Pulmonary artery endothelial cell (primary cell): ENCODE measurements around the gene ISLR2. TPM values are rescaled to one million over a fixed set of nuclear protein-coding genes. Genes with fewer than 3 reads are reported as not detected.

Experiments
- DNase-seq: peaks from one replicate; pipeline ENCODE4 v3.0.0-alpha.2; 2011; ENCODE audit warnings: low read depth, low spot score
- total RNA-seq: library from RNA; depleted of rRNA; stranded (reverse); fragments of >200 nt; gene quantifications from 2 replicates; pipeline ENCODE4 v1.2.3, GENCODE V29; 2014

Gene ISLR2
- total RNA-seq, 1 donor from 2014 or later: not detected

DNA sequence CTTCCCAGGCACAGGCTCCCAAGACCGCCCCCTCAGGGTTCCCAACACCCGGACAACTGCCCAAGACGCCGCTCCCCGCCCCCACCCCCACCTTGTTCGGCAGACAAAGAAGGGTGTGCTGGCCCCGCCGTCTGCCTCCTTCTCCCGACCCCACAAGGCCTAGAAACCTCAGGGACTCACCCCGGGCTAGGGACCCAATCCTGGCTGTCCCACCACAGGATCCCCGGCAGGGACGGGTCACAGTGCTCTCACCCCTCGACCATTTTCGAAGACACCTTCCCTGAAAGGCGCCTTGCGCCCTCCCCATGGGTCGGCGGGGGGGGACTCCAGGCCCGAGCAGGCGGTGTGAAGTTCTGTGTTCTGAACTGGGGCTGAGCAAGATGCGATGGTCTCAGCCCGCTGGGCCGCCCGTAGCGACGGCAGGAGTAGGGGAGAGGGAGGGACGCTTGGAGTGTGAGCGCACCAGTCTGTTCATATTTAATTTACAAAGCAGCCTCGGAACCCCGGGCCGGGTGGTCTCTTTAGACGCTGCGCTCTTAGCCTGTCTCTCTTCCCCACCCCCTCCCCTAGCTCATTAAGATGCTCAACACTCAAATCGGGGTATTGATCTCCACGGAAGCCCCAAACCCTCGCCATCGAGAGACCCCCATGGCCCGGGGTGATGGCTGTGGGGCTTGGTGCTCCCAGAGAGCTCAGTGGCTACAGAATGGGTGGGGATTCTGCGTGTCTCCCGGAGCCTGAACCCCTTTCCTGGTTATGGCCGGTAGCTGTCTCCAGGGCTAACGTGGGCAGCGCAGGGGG lies 1.4 kb upstream of the ISLR2 start:
- DNase-seq: no peak

- no peak for DNase-seq
These were observed 716 bp upstream of the ISLR2 start for GRCh38 chr15:74129586-74130154.

- no peak for DNase-seq
These were observed 652 bp downstream of the ISLR2 start for GRCh38 chr15:74130849-74131627.

DNA sequence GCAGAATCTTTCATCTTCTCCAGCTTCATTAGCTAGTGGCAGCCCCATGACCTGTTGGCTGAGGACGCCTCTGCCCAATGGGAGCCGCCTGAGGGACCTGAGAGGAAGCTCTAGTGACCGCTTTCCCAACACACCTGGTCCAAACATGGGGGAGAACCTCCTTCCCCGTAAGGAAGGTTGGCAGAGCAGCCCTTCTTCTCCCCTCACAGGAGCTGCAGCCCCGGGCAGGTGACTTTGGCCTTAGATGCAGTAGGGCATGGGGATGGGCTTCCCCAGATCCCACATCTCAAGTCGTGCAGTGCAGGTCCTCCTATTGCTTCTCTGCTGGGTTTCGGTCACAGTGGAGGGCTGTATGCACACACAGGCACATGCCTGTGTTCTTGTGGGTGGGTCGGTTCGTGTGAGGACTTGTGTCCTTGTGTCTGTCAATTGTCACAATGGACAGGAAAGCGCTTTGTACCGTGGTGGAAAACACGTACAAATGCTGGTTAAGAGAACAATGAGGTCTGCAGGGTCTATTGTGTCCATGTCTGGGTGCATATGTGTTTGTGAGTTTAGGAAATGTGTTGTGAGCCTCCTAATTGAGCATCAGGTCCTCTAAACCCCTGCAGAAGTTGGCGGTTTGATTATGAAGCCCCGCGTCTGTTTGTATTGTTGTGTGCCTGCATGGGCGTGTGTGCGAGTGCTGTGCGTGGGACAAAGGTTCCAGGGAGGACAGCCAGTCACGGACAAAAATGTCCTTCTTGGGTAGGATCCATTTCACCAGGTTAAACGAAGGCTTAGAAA lies 1.4 kb downstream of the ISLR2 start:
- DNase-seq: no peak

DNA sequence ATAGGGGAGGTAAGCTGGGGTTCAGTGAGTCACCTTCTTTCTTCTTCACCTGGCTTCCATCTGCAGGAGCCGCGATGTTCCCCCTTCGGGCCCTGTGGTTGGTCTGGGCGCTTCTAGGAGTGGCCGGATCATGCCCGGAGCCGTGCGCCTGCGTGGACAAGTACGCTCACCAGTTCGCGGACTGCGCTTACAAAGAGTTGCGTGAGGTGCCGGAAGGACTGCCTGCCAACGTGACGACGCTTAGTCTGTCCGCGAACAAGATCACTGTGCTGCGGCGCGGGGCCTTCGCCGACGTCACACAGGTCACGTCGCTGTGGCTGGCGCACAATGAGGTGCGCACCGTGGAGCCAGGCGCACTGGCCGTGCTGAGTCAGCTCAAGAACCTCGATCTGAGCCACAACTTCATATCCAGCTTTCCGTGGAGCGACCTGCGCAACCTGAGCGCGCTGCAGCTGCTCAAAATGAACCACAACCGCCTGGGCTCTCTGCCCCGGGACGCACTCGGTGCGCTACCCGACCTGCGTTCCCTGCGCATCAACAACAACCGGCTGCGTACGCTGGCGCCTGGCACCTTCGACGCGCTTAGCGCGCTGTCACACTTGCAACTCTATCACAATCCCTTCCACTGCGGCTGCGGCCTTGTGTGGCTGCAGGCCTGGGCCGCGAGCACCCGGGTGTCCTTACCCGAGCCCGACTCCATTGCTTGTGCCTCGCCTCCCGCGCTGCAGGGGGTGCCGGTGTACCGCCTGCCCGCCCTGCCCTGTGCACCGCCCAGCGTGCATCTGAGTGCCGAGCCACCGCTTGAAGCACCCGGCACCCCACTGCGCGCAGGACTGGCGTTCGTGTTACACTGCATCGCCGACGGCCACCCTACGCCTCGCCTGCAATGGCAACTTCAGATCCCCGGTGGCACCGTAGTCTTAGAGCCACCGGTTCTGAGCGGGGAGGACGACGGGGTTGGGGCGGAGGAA lies 2.6 kb downstream of the ISLR2 start:
- DNase-seq: no peak

- DNase-seq: no peak
These were observed 3.5 kb downstream of the ISLR2 start for GRCh38 chr15:74133694-74134386.

GRCh38 chr15:74134387-74135027 lies 4.1 kb downstream of the ISLR2 start:
- no peak for DNase-seq

DNA sequence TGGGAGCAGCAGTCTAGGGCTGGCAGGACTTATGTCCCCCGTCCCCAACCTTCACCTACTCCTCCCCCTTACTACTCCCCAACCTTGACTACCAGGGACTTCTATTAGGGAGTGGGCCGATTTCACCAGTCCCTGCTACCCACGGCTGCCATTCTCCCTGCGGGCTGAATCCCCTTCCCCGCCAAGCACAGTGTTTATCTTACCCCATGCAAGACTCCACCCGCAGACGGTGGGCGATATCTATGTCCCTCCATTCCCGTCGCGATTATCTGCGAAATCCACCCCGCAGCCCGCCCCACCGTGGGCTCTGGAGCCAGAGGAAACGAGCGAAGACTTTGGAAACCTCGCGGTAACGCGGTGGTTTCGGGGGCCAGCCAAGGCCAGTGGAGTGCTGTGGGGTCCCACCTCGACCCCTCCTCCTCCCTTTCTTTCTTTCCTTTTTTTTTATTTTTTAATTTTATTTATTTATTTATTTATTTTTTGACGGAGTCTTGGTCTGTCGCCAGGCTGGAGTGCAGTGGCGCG lies 4.7 kb downstream of the ISLR2 start:
- no peak for DNase-seq

DNA sequence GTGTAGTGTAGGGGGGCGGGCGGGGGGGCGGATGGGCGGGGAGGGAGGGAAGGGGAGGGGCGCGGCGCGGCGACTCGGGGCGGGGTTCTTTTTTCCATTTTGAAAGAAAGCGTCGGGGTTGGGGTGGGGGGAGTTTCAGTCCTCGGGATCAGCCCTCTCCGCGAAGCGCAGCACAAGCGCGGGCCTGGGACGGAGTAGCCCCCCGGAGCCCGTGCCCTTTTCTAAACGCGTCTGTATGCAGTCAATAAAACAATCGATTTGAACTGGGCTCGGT lies 6.1 kb downstream of the ISLR2 start:
- DNase-seq: no peak

- no peak for DNase-seq
These were observed 6.6 kb downstream of the ISLR2 start for GRCh38 chr15:74136814-74137536.

DNA sequence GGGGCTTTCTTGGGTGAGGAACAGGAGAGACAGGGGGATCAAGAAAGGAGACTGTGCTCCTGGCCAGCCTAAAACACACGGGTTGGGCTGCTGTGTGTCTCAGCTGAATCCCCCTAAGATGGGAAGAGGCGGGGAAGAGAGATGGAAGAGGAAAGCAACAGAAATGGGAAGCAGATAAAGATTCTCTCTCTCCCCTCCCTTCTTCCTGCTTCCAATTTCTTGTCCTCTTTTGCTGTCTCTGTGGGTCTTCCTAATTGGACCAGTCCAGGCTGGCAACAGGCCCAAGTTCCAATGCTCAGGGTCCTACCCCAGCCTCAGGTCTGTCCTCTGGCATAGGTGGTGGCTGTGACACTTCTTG lies 7.1 kb downstream of the ISLR2 start:
- no peak for DNase-seq

GRCh38 chr15:74138642-74139041 lies 8.3 kb downstream of the ISLR2 start:
- DNase-seq: no peak

- DNase-seq: no peak
These were observed 11.2 kb downstream of the ISLR2 start for GRCh38 chr15:74141591-74141990.

DNA sequence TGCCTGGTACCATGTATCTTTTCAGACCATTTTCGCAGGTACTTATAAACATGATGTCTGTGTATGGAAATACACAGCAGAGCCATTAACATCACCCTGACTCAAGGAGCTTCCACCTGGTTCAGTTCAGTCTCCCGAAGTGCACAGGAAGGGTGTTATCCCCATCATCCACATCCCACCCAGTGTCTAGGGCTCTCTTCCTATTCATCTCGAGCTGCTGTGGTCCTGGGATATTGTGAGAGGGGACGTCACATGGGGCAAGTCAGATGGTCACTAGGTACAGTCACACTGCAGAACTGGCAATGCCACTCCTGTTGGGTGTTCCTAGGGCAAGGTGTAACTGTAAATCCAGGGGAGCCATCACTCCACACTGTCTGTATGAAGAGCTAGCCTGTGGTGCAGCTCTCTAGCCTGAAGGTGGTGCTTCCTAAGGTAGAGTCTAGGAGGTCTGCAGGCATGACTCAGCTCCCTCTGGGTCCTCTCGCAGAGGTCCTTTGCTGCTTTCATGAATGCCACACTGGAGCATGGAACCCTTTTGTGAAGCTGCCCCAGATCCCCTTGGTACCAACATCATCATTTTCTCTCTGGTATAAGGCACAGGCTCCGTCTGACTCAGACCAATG lies 13.9 kb downstream of the ISLR2 start:
- no peak for DNase-seq

DNA sequence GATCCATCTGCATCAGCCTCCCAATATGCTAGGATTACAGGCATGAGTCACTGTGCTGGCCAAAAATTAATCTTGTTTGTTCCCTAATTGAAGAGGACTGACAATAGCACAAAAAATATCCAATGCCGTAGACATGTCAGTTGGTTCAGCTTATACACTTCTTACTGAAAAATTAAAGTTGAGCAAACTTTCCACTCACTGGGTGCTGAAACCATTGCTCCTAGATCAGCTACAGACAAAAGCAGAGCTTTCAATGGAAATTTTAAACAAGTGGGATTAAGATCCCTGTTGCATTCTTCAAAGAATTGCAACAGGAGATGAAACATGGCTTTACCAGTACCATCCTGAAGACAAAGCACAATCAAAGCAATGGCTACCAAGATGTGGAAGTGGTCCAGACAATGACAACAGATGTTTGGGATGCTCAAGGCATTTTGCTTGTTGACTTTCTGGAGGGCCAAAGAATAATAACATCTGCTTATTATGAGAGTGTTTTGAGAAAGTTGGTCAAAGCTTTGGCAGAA lies 16.0 kb downstream of the ISLR2 start:
- no peak for DNase-seq

DNA sequence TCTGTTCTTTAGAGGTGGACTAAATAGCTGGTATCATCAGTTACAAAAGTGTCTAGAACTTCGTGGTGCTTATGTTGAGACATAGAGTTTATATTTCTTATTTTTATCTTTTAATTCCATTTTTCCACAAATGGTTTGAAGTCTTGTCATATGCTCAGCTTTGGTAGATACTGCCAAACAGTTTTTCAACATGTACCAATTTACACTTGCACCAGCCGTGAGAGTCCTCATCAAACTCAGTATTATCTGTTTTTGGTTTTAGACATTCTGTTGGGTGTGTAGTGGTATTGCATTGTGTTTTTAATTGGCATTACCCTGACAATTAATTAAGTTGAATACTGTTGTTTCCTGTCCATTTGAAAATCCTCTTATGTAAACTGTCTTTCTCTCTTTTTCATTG lies 16.7 kb downstream of the ISLR2 start:
- DNase-seq: no peak

- DNase-seq: no peak
These were observed 25.5 kb downstream of the ISLR2 start for GRCh38 chr15:74155766-74156417.
